ENCODE measurements around the gene USP7. TPM values are rescaled to one million over a fixed set of nuclear protein-coding genes. Genes with fewer than 3 reads are reported as not detected.
"Not testable (repeated sequence)": the region's sequence is repeated elsewhere in the genome, so short reads cannot be mapped to it uniquely, and the experiment has no call there.

Gene USP7
- polyA plus RNA-seq, 3 donors = 18.6 to 30.5 (median 27.3) TPM

DNA sequence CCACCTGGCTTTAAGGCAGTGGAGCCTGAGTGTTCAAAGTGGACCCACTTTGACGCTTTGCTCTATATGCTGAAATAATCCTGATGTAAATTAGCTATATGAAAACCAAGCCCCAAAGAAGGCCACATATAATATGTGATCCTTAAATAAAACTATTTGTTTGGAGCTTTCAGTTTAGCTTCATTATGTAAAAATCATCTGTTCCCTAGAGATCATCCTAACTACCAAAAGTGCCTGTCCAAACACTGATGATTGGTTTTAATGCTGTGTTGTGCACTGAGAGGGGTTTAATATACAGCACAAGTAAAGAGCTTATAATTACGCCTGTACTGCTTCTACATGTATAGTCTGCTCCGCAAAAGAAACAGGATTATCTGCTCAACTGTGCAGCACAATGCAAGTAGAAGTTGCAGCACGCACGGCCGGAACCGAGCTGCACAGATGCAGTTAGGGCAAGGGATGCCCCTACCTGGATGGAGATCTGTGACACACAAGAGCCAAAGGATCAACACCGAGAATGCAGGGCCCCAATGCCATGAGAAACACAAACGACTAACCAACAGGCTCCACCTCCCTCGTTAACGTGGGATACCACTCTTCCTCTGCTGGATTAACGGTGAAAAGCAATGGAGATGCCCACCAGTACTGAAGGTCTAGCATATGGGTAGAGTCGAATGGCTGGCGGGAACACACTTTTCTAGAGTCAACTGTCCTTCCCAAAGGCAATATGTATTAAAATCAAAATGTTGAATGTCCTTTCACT lies 20.5 kb downstream of the USP7 start:
- no peak overlapping the region for H3K27ac ChIP-seq (ENCODE audit: low read depth, low read length)
- 73 to 79% (median 74%) methylated on average over 14 of the region's 14 CpGs for WGBS, 3 donors

DNA sequence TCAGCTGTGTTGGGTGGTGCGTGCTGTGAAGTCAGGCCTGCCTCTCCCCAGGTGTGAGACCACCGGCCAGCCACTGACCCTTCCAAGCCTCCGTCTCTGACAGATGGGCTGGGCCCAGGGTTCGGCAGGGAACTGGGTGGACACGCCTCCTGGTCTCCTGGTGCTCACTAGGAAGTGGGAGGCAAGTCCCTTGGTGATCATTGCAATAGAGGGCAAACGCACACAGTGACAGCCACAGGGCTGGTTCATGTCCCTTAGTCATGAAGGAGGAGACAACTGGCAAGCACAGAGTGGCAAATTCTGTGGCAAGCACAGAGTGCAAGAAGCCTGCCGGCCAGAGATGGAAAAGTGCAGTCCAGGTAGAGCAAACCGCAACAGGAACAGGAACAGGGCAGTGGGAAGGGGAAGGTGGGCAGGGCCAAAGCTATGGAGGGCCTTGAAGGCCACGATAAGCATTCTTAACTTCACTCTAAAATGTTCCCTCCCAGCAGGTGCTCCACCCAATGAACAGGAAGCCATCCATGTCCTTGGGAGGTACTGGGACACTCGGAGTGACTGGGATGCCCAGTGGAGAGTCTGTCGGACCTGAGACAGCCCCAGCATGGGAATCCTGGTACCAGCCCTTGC lies 21.9 kb downstream of the USP7 start:
- WGBS, 3 donors = 51 to 72% (median 64%) methylated on average over 10 of the region's 11 CpGs
- no peak overlapping the region for H3K27ac ChIP-seq (ENCODE audit: low read depth, low read length)

DNA sequence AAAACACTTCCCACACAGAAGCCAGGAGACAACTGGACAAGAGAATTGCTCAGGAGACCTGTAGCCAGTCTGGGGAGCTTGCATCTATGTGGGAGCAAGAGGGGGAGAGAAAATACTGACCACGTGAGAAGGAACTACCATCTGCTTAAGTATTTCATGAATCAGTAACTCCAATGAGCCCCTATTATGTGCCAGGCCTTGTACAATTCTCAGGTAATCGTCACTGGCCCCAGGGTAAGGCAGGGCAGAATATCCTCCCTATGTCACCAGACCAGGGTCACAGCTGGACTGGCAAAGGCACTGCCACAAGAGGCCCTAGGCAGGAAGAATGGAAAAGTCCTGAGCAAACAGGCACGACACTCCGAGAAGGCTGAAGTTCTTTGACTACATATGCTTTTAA lies 25.9 kb downstream of the USP7 start:
- no peak overlapping the region for H3K27ac ChIP-seq (ENCODE audit: low read depth, low read length)
- 27 to 72% (median 68%) methylated on average over 4 of the region's 4 CpGs for WGBS, 3 donors

DNA sequence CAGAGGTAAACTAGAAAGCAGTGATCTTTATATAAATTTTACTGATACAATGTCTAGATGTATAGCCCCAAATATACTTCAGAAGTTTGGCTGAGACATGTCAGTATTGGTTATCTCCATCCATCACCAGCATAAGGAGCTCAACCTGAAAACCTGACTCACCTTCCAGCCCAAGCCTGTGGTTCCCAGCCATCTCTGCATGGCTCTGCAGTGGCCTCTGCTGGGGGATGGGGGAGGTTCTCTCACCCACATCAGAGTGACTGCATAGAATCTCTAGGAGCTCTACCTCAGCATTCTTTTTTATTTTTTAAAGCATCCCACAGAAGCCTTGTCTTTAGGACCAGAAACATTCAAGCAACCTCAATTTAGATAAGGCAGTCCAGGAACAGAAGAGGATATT lies 27.3 kb downstream of the USP7 start:
- no peak overlapping the region for H3K27ac ChIP-seq (ENCODE audit: low read depth, low read length)

DNA sequence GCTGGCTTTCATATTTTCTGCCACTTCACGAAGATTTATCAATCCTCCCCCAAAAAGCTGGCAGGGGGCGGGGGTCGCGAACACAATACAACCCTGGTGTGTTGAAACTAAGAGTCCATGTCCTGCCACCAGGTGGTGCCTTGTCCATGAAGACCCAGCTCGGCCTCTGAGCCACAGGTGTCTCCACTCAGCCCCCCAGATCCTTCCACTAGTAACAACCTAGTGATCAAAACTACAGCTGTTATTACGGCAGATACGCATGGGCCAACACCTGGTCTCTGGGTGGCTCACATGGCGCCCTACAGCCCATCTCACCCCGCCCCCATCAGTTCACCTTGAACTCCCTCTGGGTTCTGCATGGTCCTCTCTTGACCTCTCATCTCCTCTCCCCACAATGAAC lies 27.7 kb downstream of the USP7 start:
- H3K27ac ChIP-seq (ENCODE audit: low read depth, low read length) = no peak overlapping the region
- WGBS, 3 donors = 72 to 88% (median 87%) methylated on average over 9 of the region's 9 CpGs

DNA sequence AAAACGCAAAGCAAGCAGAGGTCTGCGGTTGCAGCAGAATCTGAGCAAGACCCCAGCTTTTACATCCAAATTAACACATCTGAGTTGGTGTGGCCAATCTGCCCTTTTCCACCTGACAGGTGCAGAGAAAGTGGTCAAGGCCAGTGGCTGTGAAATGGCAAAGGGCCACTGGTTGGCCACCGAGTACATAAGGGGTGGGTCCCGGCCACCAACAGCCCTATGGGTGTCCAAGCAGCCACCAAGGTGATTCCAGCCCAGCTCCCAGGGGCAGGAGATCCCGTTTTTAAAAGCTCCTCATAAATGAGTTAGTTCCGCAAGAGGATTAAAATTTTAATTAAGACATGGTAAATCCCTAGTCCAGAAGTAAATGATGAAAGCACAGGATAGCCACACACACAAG lies 29.1 kb downstream of the USP7 start:
- WGBS, 3 donors = 39 to 89% (median 85%) methylated on average over 6 of the region's 6 CpGs
- H3K27ac ChIP-seq (ENCODE audit: low read depth, low read length) = no peak overlapping the region

DNA sequence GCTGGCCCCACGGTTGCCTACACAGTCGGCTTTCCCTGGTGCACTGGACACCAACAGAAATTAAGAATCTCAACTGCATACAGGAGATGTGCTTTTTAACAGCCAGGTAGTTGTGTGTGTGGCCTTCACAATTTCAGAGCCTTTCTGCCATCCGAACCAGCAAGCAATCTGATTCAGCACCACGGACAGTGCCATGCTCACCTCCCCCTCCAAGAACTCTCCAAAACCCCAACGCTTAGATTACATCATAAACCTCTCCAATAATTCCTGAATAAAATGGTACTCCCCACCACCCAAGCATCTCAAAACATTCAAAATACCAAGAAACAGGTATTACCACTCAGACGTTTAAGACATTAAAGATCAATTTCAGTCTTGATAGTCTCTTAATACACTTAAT lies 31.8 kb downstream of the USP7 start:
- 30 to 45% (median 44%) methylated on average over 6 of the region's 6 CpGs for WGBS, 3 donors
- no peak overlapping the region for H3K27ac ChIP-seq (ENCODE audit: low read depth, low read length)

DNA sequence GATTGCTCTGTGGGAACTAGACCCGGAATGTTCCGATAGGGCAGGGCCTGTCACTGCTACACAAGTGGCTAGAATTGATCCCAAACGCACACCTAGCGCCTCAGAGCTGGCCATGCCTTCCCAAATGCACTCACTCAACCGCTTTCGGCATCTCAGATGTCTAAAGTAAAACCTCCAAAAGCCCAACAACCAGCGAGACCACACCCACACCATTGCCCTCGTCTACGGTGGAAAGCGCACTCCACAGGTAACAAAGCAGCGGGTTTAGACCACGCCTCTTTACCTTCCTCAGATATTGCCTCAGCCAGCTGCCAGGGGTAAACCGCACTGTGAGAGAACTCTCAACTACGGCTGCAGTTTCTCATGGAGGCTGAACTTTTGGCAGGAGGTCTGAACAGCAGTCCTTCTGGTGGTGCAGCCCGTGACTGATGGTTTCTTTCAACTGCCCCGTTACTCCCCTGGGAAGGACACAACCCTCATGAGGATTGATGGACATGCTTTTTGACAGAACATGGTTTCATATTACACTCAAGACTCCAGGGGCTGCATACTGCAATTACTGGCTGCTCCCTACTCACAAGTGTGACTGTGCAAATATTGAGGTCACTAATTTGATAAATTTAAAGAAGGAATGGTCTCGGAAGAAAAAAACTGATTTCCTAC lies 34.5 kb downstream of the USP7 start:
- WGBS, 3 donors = 86 to 89% (median 88%) methylated on average over 17 of the region's 17 CpGs
- no peak overlapping the region for H3K27ac ChIP-seq (ENCODE audit: low read depth, low read length)

DNA sequence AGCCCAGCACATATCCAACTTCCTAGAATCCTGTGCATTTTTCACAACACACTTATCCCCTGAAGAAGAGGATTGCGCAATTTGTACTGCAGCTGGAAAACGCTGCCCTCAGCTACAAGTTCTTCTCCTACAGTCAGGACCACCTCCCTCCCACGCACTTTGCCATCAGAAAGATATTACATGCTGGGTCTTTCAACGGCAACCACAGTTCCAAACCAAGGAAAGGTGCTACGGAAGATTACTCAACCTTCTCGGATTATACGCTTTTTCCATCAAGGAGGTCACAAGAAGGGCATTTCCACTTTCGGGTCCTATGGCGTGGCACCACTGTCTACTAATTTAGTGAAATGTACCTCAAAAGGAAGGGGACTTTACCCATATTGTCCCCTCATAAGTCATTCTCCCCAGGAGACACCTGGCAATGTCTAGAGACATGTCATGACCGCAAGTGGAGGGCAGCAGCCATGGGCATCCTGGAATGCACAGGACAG lies 35.2 kb downstream of the USP7 start:
- 69 to 82% (median 70%) methylated on average over 10 of the region's 10 CpGs for WGBS, 3 donors
- H3K27ac ChIP-seq (ENCODE audit: low read depth, low read length) = no peak overlapping the region

DNA sequence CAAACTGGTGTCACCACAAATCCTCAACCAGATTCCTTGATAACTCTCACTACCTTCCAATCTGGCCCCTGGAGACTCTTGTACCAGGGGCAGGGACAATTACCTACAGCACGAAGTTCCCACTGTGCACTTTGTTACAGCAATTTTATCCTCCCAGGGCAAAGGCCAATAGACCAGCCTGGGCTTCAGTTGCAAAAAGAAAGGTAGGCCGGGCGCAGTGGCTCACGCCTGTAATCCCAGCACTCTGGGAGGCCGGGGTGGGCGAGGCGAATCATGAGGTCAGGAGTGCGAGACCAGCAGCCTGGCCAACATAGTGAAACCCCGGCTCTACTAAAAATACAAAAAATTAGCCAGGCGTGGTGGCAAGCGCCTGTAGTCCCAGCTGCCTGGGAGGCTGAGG lies 36.9 kb downstream of the USP7 start:
- H3K27ac ChIP-seq (ENCODE audit: low read depth, low read length) = no peak overlapping the region
- whole genome bisulfite sequencing, 3 donors = 93 to 97% (median 97%) methylated on average over 11 of the region's 11 CpGs

DNA sequence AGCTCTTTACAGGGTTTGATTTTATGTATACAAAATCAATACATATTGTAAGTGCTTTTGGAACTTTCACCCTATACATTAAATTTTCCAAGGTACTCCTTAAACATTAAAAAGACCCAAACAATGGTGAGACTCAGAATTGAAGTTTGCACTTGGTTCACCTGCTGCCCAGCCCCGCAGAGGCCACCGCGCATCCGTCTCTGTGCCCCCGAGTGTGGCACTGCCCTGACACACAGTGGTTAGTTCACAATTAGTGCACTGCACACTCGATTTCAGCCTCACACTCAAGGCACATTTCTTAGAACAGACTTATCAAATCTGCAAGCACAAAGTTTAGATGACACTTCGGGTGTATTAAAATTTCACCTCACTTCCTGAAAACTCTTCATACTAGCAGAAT lies 38.3 kb downstream of the USP7 start:
- H3K27ac ChIP-seq (ENCODE audit: low read depth, low read length) = no peak overlapping the region
- 92 to 96% (median 96%) methylated on average over 7 of the region's 7 CpGs for WGBS, 3 donors

DNA sequence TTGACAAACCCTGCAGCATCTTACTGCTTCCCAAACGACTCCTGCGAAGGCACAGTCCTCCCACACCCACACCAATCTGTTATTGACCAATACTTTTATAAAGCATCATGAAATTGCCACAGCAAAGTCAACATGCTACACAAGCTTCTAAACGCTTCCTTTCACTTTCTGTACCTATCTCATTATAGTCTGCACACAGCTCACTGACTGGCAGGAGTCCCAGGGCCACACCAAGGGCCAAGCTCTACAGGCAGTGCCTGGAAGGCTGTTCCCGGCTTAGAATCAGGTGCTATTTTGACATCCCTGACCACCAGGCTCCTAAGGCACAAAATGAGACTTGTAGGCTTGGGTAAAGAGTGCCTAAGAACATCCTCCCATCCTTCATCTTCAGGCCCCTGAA lies 39.5 kb downstream of the USP7 start:
- no peak overlapping the region for H3K27ac ChIP-seq (ENCODE audit: low read depth, low read length)
- 32 to 83% (median 80%) methylated on average over 4 of the region's 4 CpGs for WGBS, 3 donors

DNA sequence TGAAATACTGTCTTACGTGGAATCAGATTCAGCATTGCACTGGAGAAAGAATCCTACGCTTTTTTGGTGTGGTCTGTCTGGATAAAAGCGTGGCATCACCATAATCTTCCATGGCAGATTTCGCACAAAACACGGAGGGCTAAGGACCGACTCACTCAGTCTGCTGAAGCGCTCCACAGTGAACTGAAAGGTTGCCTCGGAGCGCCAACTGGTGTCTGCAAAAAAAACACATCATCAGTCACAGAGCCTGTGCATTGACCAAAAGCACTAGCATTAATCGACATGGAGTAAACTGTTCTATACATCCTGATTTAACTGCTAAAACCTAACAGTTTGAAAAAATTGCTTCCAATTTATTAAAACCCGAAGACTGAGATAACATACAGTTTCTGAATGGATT lies 40.5 kb downstream of the USP7 start:
- no peak overlapping the region for H3K27ac ChIP-seq (ENCODE audit: low read depth, low read length)
- 76 to 89% (median 85%) methylated on average over 11 of the region's 11 CpGs for WGBS, 3 donors

DNA sequence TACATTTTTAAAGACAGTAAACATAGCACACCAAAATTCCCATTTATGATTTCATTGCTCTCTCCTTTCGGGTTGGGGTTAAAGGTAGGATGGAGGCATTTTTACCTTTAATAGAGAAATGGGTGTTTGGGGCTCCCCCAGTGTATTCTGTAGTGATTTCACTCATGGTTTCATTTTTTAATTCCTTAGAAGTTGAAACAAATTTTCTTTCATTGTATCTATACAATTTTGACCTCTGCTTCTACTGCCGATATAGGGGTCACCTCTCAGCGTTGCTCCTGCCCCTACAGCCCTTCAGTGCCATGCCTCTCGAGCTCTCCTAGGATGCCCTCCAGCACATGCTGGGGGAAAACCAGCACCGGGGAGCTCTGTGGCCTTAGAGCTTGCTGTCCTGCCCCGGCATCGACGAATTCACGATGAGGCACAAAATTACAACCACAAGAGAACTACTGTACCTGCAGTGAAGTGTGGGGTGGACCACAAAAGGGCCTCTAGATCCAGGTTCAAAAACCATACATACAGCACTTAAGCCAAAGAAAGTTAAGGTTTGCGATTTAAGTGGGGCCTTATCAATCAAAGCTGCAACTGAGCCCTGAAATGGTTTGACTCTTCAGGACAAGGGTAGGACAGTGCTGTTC lies 42.2 kb downstream of the USP7 start:
- 93 to 94% (median 94%) methylated on average over 10 of the region's 10 CpGs for WGBS, 3 donors
- H3K27ac ChIP-seq (ENCODE audit: low read depth, low read length) = no peak overlapping the region

DNA sequence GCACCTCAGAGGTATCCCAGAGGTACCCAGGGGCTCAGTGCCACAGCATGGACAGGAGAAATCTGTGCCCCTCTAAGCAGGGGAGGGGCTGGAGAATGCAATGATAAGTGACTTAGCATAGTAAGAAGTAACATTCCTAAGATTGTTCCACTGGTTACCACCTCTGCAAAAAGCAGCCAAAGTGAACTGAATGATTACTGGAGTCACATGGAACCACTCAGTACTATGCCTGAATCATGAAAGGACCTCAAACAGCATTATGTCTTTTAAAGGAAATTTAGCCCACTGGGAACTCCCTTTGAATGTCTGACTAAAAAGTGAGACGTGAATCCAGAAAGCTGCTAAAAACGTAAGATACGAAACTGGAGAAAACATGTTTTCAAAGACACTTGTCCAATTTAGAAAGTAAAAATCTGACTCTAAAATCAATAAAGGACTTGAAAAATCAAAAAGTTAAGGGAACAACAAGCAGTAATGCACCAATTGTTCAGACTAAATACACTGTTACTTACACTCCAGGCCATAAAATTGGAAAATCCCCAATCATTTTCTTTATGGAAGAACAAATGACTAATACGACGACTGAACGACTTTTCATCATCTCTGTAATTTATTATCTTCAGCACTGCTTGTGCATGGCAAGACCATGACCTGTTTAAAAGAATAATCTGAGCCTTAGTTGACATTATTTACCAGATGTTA lies 42.9 kb downstream of the USP7 start:
- no peak overlapping the region for H3K27ac ChIP-seq (ENCODE audit: low read depth, low read length)
- WGBS, 3 donors = 81 to 85% (median 84%) methylated on average over 6 of the region's 6 CpGs

DNA sequence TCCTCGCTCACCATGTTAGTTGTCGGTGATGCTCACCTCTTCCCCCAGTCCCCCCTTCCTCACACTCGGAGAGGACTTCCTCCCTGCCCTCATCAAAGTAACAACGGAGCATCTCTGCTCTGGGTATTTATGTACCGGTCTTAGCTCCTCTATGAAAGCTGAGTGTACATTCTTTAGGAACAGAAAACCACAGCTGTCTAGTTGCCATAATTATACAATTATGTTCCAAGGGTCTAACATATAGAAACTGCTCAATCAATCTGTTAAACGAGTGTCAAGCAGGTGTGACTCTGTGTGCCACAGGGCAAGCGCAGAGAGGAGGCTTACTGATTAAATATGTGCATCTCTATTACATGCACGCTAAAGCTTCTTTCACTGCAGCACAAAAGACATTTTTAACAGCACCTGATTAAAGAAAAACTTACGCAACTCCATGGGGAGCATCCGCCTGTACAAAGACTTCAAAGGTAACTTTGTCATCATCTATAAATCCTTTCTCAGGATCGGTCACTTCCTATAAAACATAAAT lies 43.7 kb downstream of the USP7 start:
- 86 to 88% (median 87%) methylated on average over 11 of the region's 11 CpGs for WGBS, 3 donors
- no peak overlapping the region for H3K27ac ChIP-seq (ENCODE audit: low read depth, low read length)

DNA sequence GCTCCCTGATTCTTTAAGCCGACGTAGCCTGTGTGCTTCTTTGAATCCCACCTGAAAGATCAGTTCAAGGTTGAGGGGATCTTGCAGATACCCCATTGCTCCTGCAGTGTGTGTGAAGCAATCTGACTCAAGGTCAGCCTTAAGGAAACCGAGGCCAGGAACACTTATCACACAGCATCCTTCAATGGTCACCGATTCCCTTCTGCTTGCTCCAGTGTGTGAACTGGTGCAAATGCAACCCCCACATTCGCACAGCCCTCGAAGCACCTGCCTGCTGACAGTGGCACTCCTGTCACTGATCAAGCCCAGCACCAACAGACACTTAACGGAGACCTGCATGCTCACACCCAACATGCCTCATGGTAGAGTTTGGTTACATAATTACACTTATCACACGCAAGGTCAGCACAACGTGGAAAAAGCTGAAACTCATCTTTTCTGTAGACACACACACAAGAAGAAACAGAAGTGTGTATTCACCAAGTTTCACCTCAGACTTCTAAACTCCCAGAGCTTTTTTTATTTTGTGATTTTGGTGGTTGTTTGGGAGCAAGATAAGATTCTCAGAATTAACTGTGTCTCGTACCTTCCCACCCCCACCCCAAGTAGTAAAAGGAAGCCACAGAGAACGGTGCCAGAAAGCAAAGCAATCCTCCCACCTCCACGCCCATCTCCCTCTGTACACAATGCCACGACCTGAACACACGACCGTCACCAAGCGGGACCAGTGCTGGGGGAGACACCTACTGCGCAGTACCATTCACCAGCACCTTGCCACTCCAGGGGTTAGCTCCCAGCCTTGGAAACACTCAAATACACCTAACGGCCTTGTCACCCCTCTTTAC lies 44.4 kb downstream of the USP7 start:
- H3K27ac ChIP-seq (ENCODE audit: low read depth, low read length) = no peak overlapping the region
- WGBS, 3 donors = 67 to 79% (median 79%) methylated on average over 18 of the region's 18 CpGs

DNA sequence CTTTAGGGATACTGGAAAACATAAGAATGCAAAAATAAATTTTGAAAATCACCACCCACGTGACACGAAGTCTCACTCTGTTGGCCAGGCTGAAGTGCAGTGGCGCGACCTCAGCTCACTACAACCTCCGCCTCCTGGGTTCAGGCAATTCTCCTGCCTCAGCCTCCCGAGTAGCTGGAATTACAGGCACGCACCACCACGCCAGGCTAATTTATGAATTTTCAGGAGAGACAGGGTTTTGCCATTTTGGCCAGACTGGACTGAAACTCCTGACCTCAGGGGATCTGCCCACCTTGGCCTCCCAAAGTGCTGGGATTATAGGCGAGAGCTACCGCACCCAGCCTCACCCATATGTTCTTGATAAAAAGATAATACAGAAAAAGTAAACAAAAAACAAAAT lies 46.4 kb downstream of the USP7 start:
- WGBS, 3 donors = 94 to 95% (median 95%) methylated on average over 10 of the region's 10 CpGs
- H3K27ac ChIP-seq (ENCODE audit: low read depth, low read length) = not testable (repeated sequence)
